ENCODE data around the gene NCLN.

- TF ChIP-seq POLR2A (IDR thresholded peaks at IDR 0.05), result no peak
- TF ChIP-seq, protein P1, sequence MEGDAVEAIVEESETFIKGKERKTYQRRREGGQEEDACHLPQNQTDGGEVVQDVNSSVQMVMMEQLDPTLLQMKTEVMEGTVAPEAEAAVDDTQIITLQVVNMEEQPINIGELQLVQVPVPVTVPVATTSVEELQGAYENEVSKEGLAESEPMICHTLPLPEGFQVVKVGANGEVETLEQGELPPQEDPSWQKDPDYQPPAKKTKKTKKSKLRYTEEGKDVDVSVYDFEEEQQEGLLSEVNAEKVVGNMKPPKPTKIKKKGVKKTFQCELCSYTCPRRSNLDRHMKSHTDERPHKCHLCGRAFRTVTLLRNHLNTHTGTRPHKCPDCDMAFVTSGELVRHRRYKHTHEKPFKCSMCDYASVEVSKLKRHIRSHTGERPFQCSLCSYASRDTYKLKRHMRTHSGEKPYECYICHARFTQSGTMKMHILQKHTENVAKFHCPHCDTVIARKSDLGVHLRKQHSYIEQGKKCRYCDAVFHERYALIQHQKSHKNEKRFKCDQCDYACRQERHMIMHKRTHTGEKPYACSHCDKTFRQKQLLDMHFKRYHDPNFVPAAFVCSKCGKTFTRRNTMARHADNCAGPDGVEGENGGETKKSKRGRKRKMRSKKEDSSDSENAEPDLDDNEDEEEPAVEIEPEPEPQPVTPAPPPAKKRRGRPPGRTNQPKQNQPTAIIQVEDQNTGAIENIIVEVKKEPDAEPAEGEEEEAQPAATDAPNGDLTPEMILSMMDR (IDR thresholded peaks at IDR 0.05), result no peak
Observed at GRCh38 chr19:3222709-3223108, 37.0 kb downstream of the NCLN start.
